Measurements from ENCODE around the gene SYNGR2.

GRCh38 chr17:78135858-78136500 is 32.4 kb upstream of the SYNGR2 start:
- TF ChIP-seq POLR2A (IDR thresholded peaks at IDR 0.05; ENCODE audit: extremely low read depth, insufficient read length) (no peak), CTCF (IDR thresholded peaks at IDR 0.05; ENCODE audit: low read depth, low read length) (no peak)

Data from NB4 (cell line).